HT1080 (cell line): ENCODE results near the gene SPOCD1. TPM values are rescaled to one million over a fixed set of nuclear protein-coding genes. Genes with fewer than 3 reads are reported as not detected.

Source experiments
- DNase-seq: peaks from one replicate; pipeline ENCODE4 v3.0.0-alpha.2; 2015; ENCODE audit warnings: low read depth
- total RNA-seq: library from RNA; depleted of rRNA; stranded (reverse); fragments of >200 nt; shearing (Covaris generic); gene quantifications from 2 replicates; pipeline ENCODE4 v1.2.3, GENCODE V29; 2014

SPOCD1 gene
- total RNA-seq, 1 experiment from 2014 or later, result 25.2 TPM

GRCh38 chr1:31788138-31788824 is 27.5 kb downstream of the SPOCD1 start:
- peak; percentile 86 for DNase-seq

GRCh38 chr1:31787786-31788137 is 28.1 kb downstream of the SPOCD1 start:
- no peak for DNase-seq

GRCh38 chr1:31787261-31787660 is 28.6 kb downstream of the SPOCD1 start:
- no peak for DNase-seq

GRCh38 chr1:31786366-31787060 is 29.3 kb downstream of the SPOCD1 start:
- DNase-seq, result no peak

GRCh38 chr1:31785947-31786290 is 29.9 kb downstream of the SPOCD1 start:
- no peak for DNase-seq

- DNase-seq, result no peak
These were observed 30.5 kb downstream of the SPOCD1 start for GRCh38 chr1:31785020-31785946.

GRCh38 chr1:31784356-31785019 is 31.3 kb downstream of the SPOCD1 start:
- no peak for DNase-seq

- no peak for DNase-seq
These were observed 32.0 kb downstream of the SPOCD1 start for GRCh38 chr1:31783846-31784245.

GRCh38 chr1:31782421-31783410 is 33.1 kb downstream of the SPOCD1 start:
- no peak for DNase-seq

- no peak for DNase-seq
These were observed 34.0 kb downstream of the SPOCD1 start for GRCh38 chr1:31781756-31782371.

- no peak for DNase-seq
These were observed 34.6 kb downstream of the SPOCD1 start for GRCh38 chr1:31781138-31781755.

- no peak for DNase-seq
These were observed 35.2 kb downstream of the SPOCD1 start for GRCh38 chr1:31780632-31781031.

- no peak for DNase-seq
These were observed 36.1 kb downstream of the SPOCD1 start for GRCh38 chr1:31779687-31780086.

GRCh38 chr1:31778763-31779488 is 36.9 kb downstream of the SPOCD1 start:
- no peak for DNase-seq

- no peak for DNase-seq
These were observed 39.3 kb downstream of the SPOCD1 start for GRCh38 chr1:31776516-31776915.

GRCh38 chr1:31776032-31776431 is 39.8 kb downstream of the SPOCD1 start:
- no peak for DNase-seq

GRCh38 chr1:31775210-31775999 is 40.4 kb downstream of the SPOCD1 start:
- DNase-seq, result no peak

GRCh38 chr1:31774495-31774894 is 41.3 kb downstream of the SPOCD1 start:
- DNase-seq, result no peak
